K562 (cell line): Measurements from ENCODE around the gene SP6.
A peak's percentile ranks its signal among the peaks of the same experiment; 100 is the strongest.

ENCODE experiments used
- BRD9 ChIP-seq: fragments of 450-650 bp; IDR thresholded peaks from 2 replicates; pipeline ENCODE4 v1.6.1; 2018; ENCODE audit warnings: low read depth; ENCODE audit not compliant: partially characterized antibody
- CEBPG ChIP-seq, 3 experiments: fragments of 200-800 bp in 1 of 3; sonication (Bioruptor generic) in 1 of 3; sonication (generic) in 1 of 3; formaldehyde crosslinking in 1 of 3; IDR thresholded peaks in 2 of 3; conservative IDR thresholded peaks in 1 of 3; 2 replicates each; pipeline versions ENCODE4 v1.6.1 to v1.8.0; 2016 to 2022; ENCODE audit warnings: missing compliant biosample characterization in 2 of 3, missing genetic modification characterization in 2 of 3, mild to moderate bottlenecking in 1 of 3, missing genetic modification reagents in 1 of 3
- CREB1 ChIP-seq, 2 experiments: sonication (generic) in 1 of 2; formaldehyde crosslinking in 1 of 2; IDR thresholded peaks; 2 replicates each; pipeline versions ENCODE4 v1.6.1 to v1.8.0; 2012 to 2022; ENCODE audit warnings: inconsistent platforms in 1 of 2, mild to moderate bottlenecking in 1 of 2, missing genetic modification reagents in 1 of 2, moderate library complexity in 1 of 2
- CTCF ChIP-seq, 3 experiments: IDR thresholded peaks in 2 of 3; conservative IDR thresholded peaks in 1 of 3; 2 replicates each; pipeline ENCODE4 v1.5.1; 2011 to 2012; ENCODE audit warnings: low read length in 3 of 3, mild to moderate bottlenecking in 3 of 3, control low read depth in 2 of 3, improper control_type of control experiment in 1 of 3, inconsistent platforms in 1 of 3, low read depth in 1 of 3, mixed read lengths in 1 of 3, moderate library complexity in 1 of 3; ENCODE audit not compliant: insufficient read depth in 2 of 3
- EZH2 ChIP-seq: IDR thresholded peaks from 2 replicates; pipeline ENCODE4 v1.6.1; 2012; ENCODE audit warnings: low read depth, mild to moderate bottlenecking, inconsistent platforms, low read length, borderline replicate concordance
- FOXJ3 ChIP-seq: sonication (generic); formaldehyde crosslinking; IDR thresholded peaks from 2 replicates; pipeline ENCODE4 v1.4.0; 2020; ENCODE audit warnings: mild to moderate bottlenecking, missing genetic modification reagents
- JUND ChIP-seq, 2 experiments: IDR thresholded peaks; 2 replicates in 1 of 2; 3 replicates in 1 of 2; pipeline ENCODE4 v1.6.1; 2011; ENCODE audit warnings: borderline replicate concordance in 2 of 2, low read depth in 2 of 2, low read length in 2 of 2, improper control_type of control experiment in 1 of 2, missing biosample characterization in 1 of 2, missing genetic modification characterization in 1 of 2, missing genetic modification reagents in 1 of 2
- MAFG ChIP-seq: fragments of 450-650 bp; conservative IDR thresholded peaks from 2 replicates; pipeline ENCODE4 v1.6.1; 2016; ENCODE audit warnings: missing genetic modification characterization, missing compliant biosample characterization
- NFIC ChIP-seq: fragments of 450-650 bp; IDR thresholded peaks from 2 replicates; pipeline ENCODE4 v1.6.1; 2017; ENCODE audit warnings: mild to moderate bottlenecking, inconsistent platforms
- PRPF4 ChIP-seq: fragments of 200-400 bp; formaldehyde crosslinking; IDR thresholded peaks from one replicate; pipeline ENCODE4 v1.6.1; 2017; ENCODE audit warnings: low read length, low read depth, mild to moderate bottlenecking; ENCODE audit not compliant: insufficient read depth, poor library complexity, severe bottlenecking
- RAD21 ChIP-seq, 2 experiments: fragments of 250-450 bp in 1 of 2; fragments of 450-650 bp in 1 of 2; sonication (Bioruptor Pico) in 1 of 2; formaldehyde crosslinking in 1 of 2; IDR thresholded peaks in 1 of 2; conservative IDR thresholded peaks in 1 of 2; 2 replicates each; pipeline versions ENCODE4 v1.4.0 to v1.8.0; 2020 to 2022; ENCODE audit warnings: mild to moderate bottlenecking in 2 of 2, moderate library complexity in 1 of 2
- XRCC5 ChIP-seq: fragments of 200-400 bp; formaldehyde crosslinking; IDR thresholded peaks from 2 replicates; pipeline ENCODE4 v1.6.1; 2017; ENCODE audit warnings: low read depth, mild to moderate bottlenecking, low read length
- ZBTB11 ChIP-seq, 3 experiments: fragments of 200-800 bp in 1 of 3; fragments of 250-450 bp in 1 of 3; fragments of 450-650 bp in 1 of 3; sonication (Bioruptor Pico) in 1 of 3; sonication (Bioruptor generic) in 1 of 3; formaldehyde crosslinking in 1 of 3; IDR thresholded peaks; 2 replicates each; pipeline versions ENCODE4 v1.6.1 to v1.8.0; 2016 to 2022; ENCODE audit warnings: mild to moderate bottlenecking in 2 of 3, missing genetic modification characterization in 2 of 3, missing compliant biosample characterization in 1 of 3, moderate library complexity in 1 of 3
- ZNF184 ChIP-seq: sonication (generic); formaldehyde crosslinking; IDR thresholded peaks from 2 replicates; pipeline ENCODE4 v1.5.0; 2020; ENCODE audit warnings: missing genetic modification reagents

DNA sequence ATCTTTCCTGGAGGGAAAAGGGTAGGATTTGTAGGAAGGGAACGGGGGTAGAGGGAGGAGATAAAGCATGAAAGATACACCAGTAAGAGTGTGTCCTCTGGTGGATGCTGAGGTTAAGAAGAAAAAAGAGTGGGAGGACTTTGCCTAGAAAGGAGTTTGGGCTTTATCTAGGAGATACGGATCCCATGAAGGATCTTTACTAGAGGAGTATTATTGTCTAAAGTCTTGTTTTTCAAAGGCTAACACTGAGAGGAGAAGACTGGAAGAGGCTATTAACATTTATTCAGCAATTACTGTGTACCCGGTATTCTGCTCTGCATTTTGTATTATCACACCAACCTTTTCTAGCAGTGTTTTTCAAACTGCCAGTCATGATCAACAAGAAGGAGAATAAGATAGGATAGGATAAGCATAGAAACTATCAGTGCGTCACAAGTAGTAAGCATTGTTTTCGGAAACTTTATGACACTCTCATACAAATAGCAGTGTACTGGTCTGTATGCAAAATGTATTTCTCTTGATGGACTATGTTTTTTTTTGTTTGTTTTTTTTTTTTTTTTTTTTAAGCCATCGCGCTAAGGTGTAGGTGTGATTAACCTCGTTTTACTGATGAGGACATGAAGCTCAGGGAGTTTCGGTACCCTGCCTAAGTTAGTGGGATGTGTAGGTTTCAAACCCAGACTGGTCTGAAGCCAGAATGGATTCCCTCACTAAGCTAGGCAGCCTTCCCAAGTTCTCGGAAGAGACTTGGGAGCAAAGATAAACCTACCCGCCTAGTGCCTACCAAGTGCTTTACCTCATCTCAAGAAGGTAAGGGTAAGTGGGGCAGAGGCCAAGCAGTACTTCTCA is 43.8 kb upstream of the SP6 start:
- TF ChIP-seq XRCC5 (no peak; the same call in 1 of the 2 replicates), CREB1 (IDR thresholded peaks at IDR 0.05) (no peak), CREB1 (CRISPR knock-in tag; IDR thresholded peaks at IDR 0.05) (no peak), RAD21 (CRISPR knock-in tag; conservative IDR thresholded peaks at IDR 0.05 in 1 of 2, IDR thresholded peaks at IDR 0.05 in 1 of 2) (peak; percentile 51 to 58; a peak in 3 of 4 replicates), MAFG (tag) (peak; percentile 83), JUND (IDR thresholded peaks at IDR 0.05; ENCODE audit: borderline replicate concordance, low read depth, low read length) (no peak), JUND (tag; IDR thresholded peaks at IDR 0.05; ENCODE audit: borderline replicate concordance, low read depth, low read length) (no peak), CTCF (IDR thresholded peaks at IDR 0.05 in 2 of 3, conservative IDR thresholded peaks at IDR 0.05 in 1 of 3; ENCODE audit: insufficient read depth in 2 of 3, low read depth in 1 of 3, low read length in 3 of 3) (peak; percentile 25 to 56 (median 41); a peak in 4 of 6 replicates), EZH2 (no peak), ZNF184 (CRISPR knock-in tag) (no peak), BRD9 (no peak), PRPF4 (no peak), NFIC (no peak), ZBTB11 (CRISPR knock-in tag; IDR thresholded peaks at IDR 0.05) (peak in 1 of 3 experiments; percentile 19; a peak in 1 of 6 replicates), FOXJ3 (CRISPR knock-in tag) (no peak), CEBPG (CRISPR knock-in tag; IDR thresholded peaks at IDR 0.05) (no peak), CEBPG (tag; conservative IDR thresholded peaks at IDR 0.05 in 1 of 2, IDR thresholded peaks at IDR 0.05 in 1 of 2) (no peak)
